ENCODE measurements around the gene SLC25A1.

The SLC25A1 gene

GRCh38 chr22:19178657-19179496 is at the start of gene SLC25A1:
Gene SLC25A1, minus strand, starts transcription at chr22:19178736. Its CDS starts 63 bp downstream, at chr22:19178673.
- DNase-seq (ENCODE audit: extremely low read depth in 1 of 2, low read depth in 1 of 2), result peak; percentile 32 to 66

- DNase-seq (ENCODE audit: extremely low read depth in 1 of 2, low read depth in 1 of 2), result no peak
Observed at GRCh38 chr22:19228179-19228578, 49.6 kb upstream of the SLC25A1 start.

GRCh38 chr22:19226428-19226827 is 47.9 kb upstream of the SLC25A1 start:
- no peak for DNase-seq (ENCODE audit: extremely low read depth in 1 of 2, low read depth in 1 of 2)

GRCh38 chr22:19225560-19225959 is 47.0 kb upstream of the SLC25A1 start:
- no peak for DNase-seq (ENCODE audit: extremely low read depth in 1 of 2, low read depth in 1 of 2)

- no peak for DNase-seq (ENCODE audit: extremely low read depth in 1 of 2, low read depth in 1 of 2)
Observed at GRCh38 chr22:19224985-19225384, 46.4 kb upstream of the SLC25A1 start.

GRCh38 chr22:19224557-19224956 is 46.0 kb upstream of the SLC25A1 start:
- no peak for DNase-seq (ENCODE audit: extremely low read depth in 1 of 2, low read depth in 1 of 2)

- DNase-seq (ENCODE audit: extremely low read depth in 1 of 2, low read depth in 1 of 2), result no peak
Observed at GRCh38 chr22:19223617-19224016, 45.1 kb upstream of the SLC25A1 start.

GRCh38 chr22:19223110-19223509 is 44.6 kb upstream of the SLC25A1 start:
- no peak for DNase-seq (ENCODE audit: extremely low read depth in 1 of 2, low read depth in 1 of 2)

GRCh38 chr22:19222242-19223005 is 43.9 kb upstream of the SLC25A1 start:
- no peak for DNase-seq (ENCODE audit: extremely low read depth in 1 of 2, low read depth in 1 of 2)

- DNase-seq (ENCODE audit: extremely low read depth in 1 of 2, low read depth in 1 of 2), result no peak
Observed at GRCh38 chr22:19220867-19221266, 42.3 kb upstream of the SLC25A1 start.

GRCh38 chr22:19218541-19219233 is 40.2 kb upstream of the SLC25A1 start:
- DNase-seq (ENCODE audit: extremely low read depth in 1 of 2, low read depth in 1 of 2), result no peak

GRCh38 chr22:19216579-19216978 is 38.0 kb upstream of the SLC25A1 start:
- no peak for DNase-seq (ENCODE audit: extremely low read depth in 1 of 2, low read depth in 1 of 2)

- DNase-seq (ENCODE audit: extremely low read depth in 1 of 2, low read depth in 1 of 2), result no peak
Observed at GRCh38 chr22:19215360-19215759, 36.8 kb upstream of the SLC25A1 start.

GRCh38 chr22:19214078-19214473 is 35.5 kb upstream of the SLC25A1 start:
- no peak for DNase-seq (ENCODE audit: extremely low read depth in 1 of 2, low read depth in 1 of 2)

GRCh38 chr22:19213442-19214077 is 35.0 kb upstream of the SLC25A1 start:
- no peak for DNase-seq (ENCODE audit: extremely low read depth in 1 of 2, low read depth in 1 of 2)

- DNase-seq (ENCODE audit: extremely low read depth in 1 of 2, low read depth in 1 of 2), result no peak
Observed at GRCh38 chr22:19213001-19213400, 34.5 kb upstream of the SLC25A1 start.

- no peak for DNase-seq (ENCODE audit: extremely low read depth in 1 of 2, low read depth in 1 of 2)
Observed at GRCh38 chr22:19212302-19212870, 33.9 kb upstream of the SLC25A1 start.

GRCh38 chr22:19210188-19210587 is 31.7 kb upstream of the SLC25A1 start:
- no peak for DNase-seq (ENCODE audit: extremely low read depth in 1 of 2, low read depth in 1 of 2)

- no peak for DNase-seq (ENCODE audit: extremely low read depth in 1 of 2, low read depth in 1 of 2)
Observed at GRCh38 chr22:19208287-19208847, 29.8 kb upstream of the SLC25A1 start.

GRCh38 chr22:19207884-19208283 is 29.3 kb upstream of the SLC25A1 start:
- no peak for DNase-seq (ENCODE audit: extremely low read depth in 1 of 2, low read depth in 1 of 2)

All from activated CD8-positive, alpha-beta memory T cell treated with anti-CD3 and anti-CD28 coated beads for 1 hour (primary cell).